AG09319 (cell line): ENCODE measurements around the gene NPHP3.

Experiments
- DNase-seq: peaks from one replicate; pipeline ENCODE4 v3.0.0-alpha.2; 2010; ENCODE audit warnings: low read depth; ENCODE audit errors: extremely low read depth
- TF ChIP-seq, protein P1 (sequence below): IDR thresholded peaks from 2 replicates; pipeline ENCODE4 v1.5.1; 2011; ENCODE audit warnings: low read depth, mild to moderate bottlenecking, inconsistent platforms, low read length, moderate library complexity

The NPHP3 gene

DNA sequence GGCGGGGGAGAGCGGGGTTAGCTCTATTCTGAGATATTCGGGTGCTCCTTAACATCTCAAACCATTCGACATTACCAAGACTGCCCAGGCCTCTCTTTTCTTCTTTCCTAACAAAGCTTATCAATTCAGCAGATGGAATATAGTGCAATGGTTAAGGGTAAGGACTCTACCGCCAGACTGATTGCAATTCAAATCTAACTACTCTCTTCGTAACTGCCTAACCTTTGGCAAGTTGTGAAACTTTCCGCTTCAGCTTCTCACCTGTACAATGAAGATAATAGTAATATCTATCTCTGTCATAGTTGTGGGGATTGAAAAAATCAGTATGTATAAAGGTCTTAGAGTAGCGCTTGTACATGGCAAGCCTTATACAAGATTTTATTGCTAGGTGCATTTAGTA is 61.1 kb downstream of the NPHP3 start:
- DNase-seq: no peak
- TF ChIP-seq, protein P1, sequence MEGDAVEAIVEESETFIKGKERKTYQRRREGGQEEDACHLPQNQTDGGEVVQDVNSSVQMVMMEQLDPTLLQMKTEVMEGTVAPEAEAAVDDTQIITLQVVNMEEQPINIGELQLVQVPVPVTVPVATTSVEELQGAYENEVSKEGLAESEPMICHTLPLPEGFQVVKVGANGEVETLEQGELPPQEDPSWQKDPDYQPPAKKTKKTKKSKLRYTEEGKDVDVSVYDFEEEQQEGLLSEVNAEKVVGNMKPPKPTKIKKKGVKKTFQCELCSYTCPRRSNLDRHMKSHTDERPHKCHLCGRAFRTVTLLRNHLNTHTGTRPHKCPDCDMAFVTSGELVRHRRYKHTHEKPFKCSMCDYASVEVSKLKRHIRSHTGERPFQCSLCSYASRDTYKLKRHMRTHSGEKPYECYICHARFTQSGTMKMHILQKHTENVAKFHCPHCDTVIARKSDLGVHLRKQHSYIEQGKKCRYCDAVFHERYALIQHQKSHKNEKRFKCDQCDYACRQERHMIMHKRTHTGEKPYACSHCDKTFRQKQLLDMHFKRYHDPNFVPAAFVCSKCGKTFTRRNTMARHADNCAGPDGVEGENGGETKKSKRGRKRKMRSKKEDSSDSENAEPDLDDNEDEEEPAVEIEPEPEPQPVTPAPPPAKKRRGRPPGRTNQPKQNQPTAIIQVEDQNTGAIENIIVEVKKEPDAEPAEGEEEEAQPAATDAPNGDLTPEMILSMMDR: no peak

DNA sequence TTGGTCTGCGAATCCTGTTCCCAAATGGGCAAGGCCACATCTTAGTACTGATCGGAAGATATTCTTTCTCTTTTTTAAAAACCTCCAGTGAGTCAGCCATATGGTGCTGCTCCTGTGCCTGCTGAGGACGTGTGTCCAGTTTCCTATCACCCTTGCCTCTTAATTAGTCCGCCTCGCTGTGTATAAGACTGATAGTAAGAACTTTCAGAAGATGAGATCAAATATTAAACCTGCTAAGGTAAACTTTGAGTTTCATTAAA is 61.5 kb downstream of the NPHP3 start:
- TF ChIP-seq, protein P1: no peak
- no peak for DNase-seq

DNA sequence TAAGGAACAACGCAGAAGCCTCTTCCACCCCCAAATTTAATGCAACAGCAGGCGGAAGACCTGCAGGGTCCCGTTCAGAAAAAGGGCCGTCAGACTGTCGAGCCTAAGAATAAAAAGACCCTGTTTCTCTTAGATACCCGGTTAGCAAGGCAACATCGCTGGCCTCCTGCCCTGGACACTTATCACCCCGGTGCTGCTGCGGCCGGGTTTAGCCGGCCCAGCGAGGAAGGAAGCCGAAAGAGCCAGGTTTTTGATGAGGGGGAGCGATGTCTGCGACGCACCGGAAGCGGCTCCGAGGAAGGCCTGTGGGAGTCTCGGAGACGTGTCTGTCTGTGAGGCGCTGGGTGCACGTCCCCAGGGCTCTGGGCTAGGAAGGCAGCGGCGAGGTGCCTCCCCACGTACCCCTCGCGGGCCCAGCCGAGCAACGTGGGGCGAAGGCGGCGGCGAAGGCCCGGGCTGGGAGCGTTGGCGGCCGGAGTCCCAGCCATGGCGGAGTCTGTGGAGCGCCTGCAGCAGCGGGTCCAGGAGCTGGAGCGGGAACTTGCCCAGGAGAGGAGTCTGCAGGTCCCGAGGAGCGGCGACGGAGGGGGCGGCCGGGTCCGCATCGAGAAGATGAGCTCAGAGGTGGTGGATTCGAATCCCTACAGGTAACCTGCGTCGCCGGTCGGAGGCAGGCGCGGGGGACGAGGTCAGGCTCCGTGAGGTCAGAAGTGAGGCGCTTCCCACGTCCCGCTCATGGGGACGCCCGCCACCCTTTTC is 62.0 kb downstream of the NPHP3 start, which contains the start of gene UBA5:
UBA5 (plus strand) TSS at position 278 of the 759 bp plus-strand sequence; CDS start at position 487, 209 bp downstream.
- TF ChIP-seq, protein P1: no peak
- DNase-seq: no peak

DNA sequence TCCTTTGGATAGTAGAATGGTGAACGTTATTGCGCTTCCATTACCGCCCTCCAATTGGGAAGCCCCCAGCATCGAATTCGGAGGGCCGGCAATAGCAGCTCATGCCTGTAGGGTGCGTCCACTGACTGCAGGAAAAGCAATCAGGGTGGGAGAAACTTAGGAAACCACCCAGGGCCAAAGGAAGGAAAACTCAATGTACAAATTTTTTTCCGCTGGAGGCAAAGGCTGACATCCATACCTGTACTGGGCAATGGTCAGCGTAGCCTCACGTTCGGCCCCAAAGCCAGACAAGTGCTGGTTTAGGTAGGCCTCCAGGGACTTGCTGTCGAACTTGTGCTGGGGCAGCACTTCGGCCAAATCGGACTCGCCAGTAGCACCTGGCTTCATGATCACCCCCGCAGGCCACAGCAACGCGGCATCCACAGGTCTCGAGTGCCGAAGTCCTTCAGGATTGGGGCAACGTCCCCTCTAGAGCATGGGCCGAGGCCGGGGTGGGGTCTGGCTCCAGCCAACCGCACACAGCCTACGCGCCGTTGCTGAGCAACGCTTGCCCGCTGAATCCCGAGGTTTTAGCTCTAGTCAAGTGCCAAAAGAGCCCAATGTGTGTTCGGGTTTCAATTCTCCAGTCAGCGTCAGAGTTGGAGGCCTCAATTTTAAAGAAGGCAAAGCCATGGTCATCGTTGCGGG is 62.7 kb downstream of the NPHP3 start, which contains the start of gene ACAD11:
ACAD11 (minus strand) TSS at position 445 of the 687 bp plus-strand sequence; CDS start at position 387, 58 bp downstream.
- DNase-seq: peak; percentile 37
- TF ChIP-seq, protein P1: peak; percentile 69

DNA sequence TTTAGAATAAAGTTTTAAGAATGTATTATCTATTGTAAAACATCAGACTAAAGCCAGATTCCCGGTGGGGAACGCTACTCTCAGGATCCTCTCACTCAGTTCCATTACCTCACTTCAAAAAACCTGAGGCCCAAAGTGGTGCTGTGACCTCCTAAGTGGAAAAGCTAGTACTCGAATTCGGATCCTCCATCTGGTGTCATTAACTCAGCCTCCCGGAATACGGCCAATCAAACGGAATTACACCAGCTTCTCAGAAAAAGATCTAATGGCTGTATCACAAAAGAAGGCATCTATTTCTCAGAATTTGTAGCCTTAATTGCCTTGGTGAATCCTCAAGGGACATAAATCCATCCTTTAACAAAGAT is 63.2 kb downstream of the NPHP3 start:
- DNase-seq: no peak
- TF ChIP-seq, protein P1: no peak

DNA sequence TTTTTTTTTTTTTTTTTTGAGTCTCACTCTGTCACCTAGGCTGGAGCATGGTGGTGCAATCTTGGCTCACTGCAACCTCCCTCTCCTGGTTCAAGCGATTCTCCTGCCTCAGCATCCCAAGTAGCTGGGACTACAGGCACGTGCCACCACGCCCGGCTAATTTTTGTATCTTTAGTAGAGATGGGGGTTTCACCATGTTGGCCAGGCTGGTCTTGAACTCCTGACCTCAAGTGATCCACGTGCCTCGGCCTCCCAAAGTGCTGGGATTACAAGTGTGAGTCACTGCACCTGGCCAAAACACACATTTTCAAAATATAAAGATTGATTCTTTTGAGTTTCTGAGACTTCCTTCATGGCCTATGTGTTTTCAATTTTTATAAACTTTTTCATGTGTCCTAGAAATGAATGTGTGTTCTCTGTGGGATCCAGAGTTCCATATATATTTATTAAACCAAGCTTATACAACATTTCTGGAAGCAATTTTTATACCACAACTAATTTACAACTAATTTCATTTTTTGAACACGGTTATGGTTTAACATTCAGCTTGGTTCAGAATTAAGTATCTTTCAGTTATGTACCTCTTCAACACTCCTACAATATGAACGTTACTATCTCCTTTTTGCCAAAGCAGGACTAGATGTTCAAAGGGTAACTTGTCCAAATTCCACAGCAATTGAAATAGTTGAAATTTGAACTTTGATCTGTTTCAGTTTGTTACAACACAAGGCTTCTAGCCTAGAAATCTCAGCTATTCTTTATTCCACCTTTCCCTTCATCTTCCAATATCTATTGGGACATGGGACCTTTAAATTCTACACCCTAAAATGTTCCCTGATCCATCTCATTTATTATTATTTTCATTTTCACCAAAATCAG is 64.1 kb downstream of the NPHP3 start:
- DNase-seq: no peak
- TF ChIP-seq, protein P1: no peak
